Colonic mucosa (tissue), 4 donors: ENCODE results near the gene KL. TPM values are rescaled to one million over a fixed set of nuclear protein-coding genes. Genes with fewer than 3 reads are reported as not detected.

Experiments
- DNase-seq: peaks from one replicate; pipeline ENCODE4 v3.0.0-alpha.2; 2020
- H3K27ac ChIP-seq: fragments of 200-600 bp; one replicate; pipeline ENCODE4 v1.8.0; 2021
- H3K27me3 ChIP-seq: fragments of 200-600 bp; one replicate; pipeline ENCODE4 v1.8.0; 2021
- H3K36me3 ChIP-seq: fragments of 200-600 bp; one replicate; pipeline ENCODE4 v1.8.0; 2021
- H3K4me1 ChIP-seq: fragments of 200-600 bp; one replicate; pipeline ENCODE4 v1.8.0; 2021; ENCODE audit warnings: mild to moderate bottlenecking
- H3K4me3 ChIP-seq: fragments of 200-600 bp; one replicate; pipeline ENCODE4 v1.8.0; 2021
- H3K9ac ChIP-seq, 2 donors: one replicate each; pipeline ENCODE4 v1.7.0; 2013; ENCODE audit warnings: control low read depth in 2 of 2, low read depth in 2 of 2, low read length in 2 of 2
- H3K9me3 ChIP-seq: fragments of 200-600 bp; one replicate; pipeline ENCODE4 v1.8.0; 2021
- CTCF ChIP-seq: fragments of 200-600 bp; IDR thresholded peaks from one replicate; pipeline ENCODE4 v1.8.0; 2022; ENCODE audit warnings: antibody characterized with exemption, mild to moderate bottlenecking
- intact Hi-C: fragments of 100-400 bp; cut with DNase I; formaldehyde crosslinking; loops from one replicate; pipeline ENCODE4 v1.14.1; 2022
- total RNA-seq, 2 donors: library from RNA; stranded (reverse); fragmentation: NEBNext Ultra II Directional in 1 of 2; extraction: Animal tissue kit (Norgen Biotek cat#: 25700) in 1 of 2; gene quantifications; one replicate each; pipeline ENCODE4 v1.2.1, GENCODE V29; 2021
- donor health status: healthy.
- donor health status: DM: no; HTN: no; CAD: no.
- donor health status: DM: no; HTN: no; CAD: no.

The KL gene
- total RNA-seq, 2 donors from 2014 or later: 0.57 to 1.9 TPM

GRCh38 chr13:33087790-33088189 is 71.6 kb downstream of the KL start:
- Histone ChIP-seq H3K9me3 (no peaks in the 10 kb centered on the region), H3K27me3 (no peaks in the 10 kb centered on the region), H3K27ac (no peak overlapping the region), H3K36me3 (no peaks in the 10 kb centered on the region), H3K9ac (no peak overlapping the region), H3K4me3 (no peak overlapping the region), H3K4me1 (no peaks in the 10 kb centered on the region)
- no peak for TF ChIP-seq CTCF
- intact Hi-C loops: no loop called here
- DNase-seq: no peak

- H3K9me3 ChIP-seq: no peaks in the 10 kb centered on the region
- H3K4me1 ChIP-seq: no peaks in the 10 kb centered on the region
- H3K4me3 ChIP-seq: no peak overlapping the region
- TF ChIP-seq CTCF: no peak
- H3K9ac ChIP-seq: no peak overlapping the region
- no peak for DNase-seq
- H3K27me3 ChIP-seq: no peaks in the 10 kb centered on the region
- no peaks in the 10 kb centered on the region for H3K36me3 ChIP-seq
- no peak overlapping the region for H3K27ac ChIP-seq
- intact Hi-C loops: no loop called here
Measured at GRCh38 chr13:33089311-33089710, 73.1 kb downstream of the KL start.

- intact Hi-C loops: no loop called here
- no peak for TF ChIP-seq CTCF
- Histone ChIP-seq H3K9ac (no peak overlapping the region), H3K27me3 (no peaks in the 10 kb centered on the region), H3K36me3 (no peaks in the 10 kb centered on the region), H3K27ac (no peak overlapping the region), H3K4me3 (no peak overlapping the region), H3K4me1 (no peaks in the 10 kb centered on the region), H3K9me3 (no peaks in the 10 kb centered on the region)
- no peak for DNase-seq
Measured at GRCh38 chr13:33090755-33091414, 74.7 kb downstream of the KL start.

GRCh38 chr13:33091415-33091774 is 75.2 kb downstream of the KL start:
- intact Hi-C loops: no loop called here
- Histone ChIP-seq H3K4me3 (no peak overlapping the region), H3K9me3 (no peaks in the 10 kb centered on the region), H3K27ac (no peak overlapping the region), H3K9ac (no peak overlapping the region), H3K4me1 (no peaks in the 10 kb centered on the region), H3K36me3 (no peaks in the 10 kb centered on the region), H3K27me3 (no peaks in the 10 kb centered on the region)
- no peak for TF ChIP-seq CTCF
- DNase-seq: no peak

DNA sequence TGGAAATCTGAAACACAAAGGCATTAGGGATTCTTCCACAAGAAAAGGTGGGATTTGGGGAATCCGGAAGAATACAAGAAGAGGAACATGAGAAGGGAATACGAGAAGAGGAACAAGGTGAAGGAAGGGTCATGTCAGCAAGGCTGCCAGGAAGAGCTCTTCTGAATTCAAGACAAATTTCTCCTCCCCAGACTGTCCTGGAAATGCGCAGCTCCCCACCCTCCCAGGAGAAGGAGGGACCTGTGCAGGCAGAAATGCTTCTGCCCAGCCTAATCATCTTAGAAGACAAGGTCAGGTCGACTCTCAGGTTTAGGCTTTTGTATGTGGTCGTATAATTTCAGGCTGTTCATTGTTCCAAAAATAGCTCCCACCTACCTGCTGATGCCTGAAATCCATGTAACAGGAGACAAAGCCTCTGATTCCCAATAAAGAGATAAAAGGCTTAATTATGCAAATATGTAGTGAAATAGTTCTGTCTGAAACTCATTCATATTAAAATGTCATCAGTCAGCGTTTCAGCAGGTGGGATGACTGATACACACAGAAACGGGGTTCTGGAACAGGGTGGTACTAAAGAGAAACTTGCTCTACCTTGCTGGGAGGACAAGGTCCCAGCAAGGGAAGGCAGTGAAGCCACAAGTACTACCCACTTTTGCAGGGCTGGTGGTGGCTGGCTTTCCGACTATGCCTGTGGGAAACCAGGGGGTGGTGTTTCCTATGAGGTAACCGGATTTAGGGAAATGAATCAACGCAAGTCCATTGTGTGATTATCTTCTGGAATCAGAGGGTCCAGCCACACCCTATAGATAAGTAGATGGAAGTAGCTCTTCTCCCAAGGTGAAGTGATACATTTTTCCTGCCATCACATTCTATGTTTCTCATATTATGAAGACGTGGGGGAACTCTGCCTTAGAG is 76.1 kb downstream of the KL start:
- Histone ChIP-seq H3K27me3 (no peaks in the 10 kb centered on the region), H3K36me3 (no peaks in the 10 kb centered on the region), H3K27ac (no peak overlapping the region), H3K4me1 (no peaks in the 10 kb centered on the region), H3K9me3 (no peaks in the 10 kb centered on the region), H3K9ac (no peak overlapping the region), H3K4me3 (no peak overlapping the region)
- no peak for DNase-seq
- intact Hi-C loops: no loop called here
- no peak for TF ChIP-seq CTCF
